PC-9 (cell line): ENCODE data around the gene PTPN23. TPM values are rescaled to one million over a fixed set of nuclear protein-coding genes. Genes with fewer than 3 reads are reported as not detected.
A peak's percentile ranks its signal among the peaks of the same experiment; 100 is the strongest.

ENCODE experiments used
- BruUV-seq: library from RNA; stranded (reverse); fragments of 400-500 nt; replicated peaks from 2 replicates; lab custom pipeline; 2021; lab: Mats Ljungman, UMichigan
- CTCF ChIA-PET: fragments of 300-600 bp; sonication (Branson Sonifier 250); formaldehyde crosslinking; loops from one replicate; lab custom pipeline; 2022; ENCODE audit warnings: antibody characterized with exemption; lab: Charles Lee
- POLR2A ChIA-PET: fragments of 300-600 bp; sonication (Branson Sonifier 250); formaldehyde crosslinking; loops from one replicate; lab custom pipeline; 2022; ENCODE audit warnings: antibody characterized with exemption; ENCODE audit not compliant: unreplicated experiment; lab: Charles Lee
- DNase-seq, 2 experiments: peaks; one replicate each; pipeline versions ENCODE4 v3.0.0 to v3.0.0-alpha.2; 2015 to 2022; ENCODE audit warnings: mixed read lengths in 1 of 2
- H2AFZ ChIP-seq: fragments of 200-600 bp; sonication (generic); 2 replicates; pipeline ENCODE4 v1.8.1; 2017; ENCODE audit warnings: antibody characterized with exemption
- H3F3A ChIP-seq: fragments of 200-600 bp; sonication (generic); 2 replicates; pipeline ENCODE4 v1.8.1; 2017; ENCODE audit warnings: antibody characterized with exemption, mild to moderate bottlenecking, low read depth; ENCODE audit not compliant: insufficient read depth
- H3K27ac ChIP-seq: fragments of 200-600 bp; sonication (generic); 2 replicates; pipeline ENCODE4 v1.6.1; 2016; ENCODE audit warnings: mixed run types
- H3K27me3 ChIP-seq: fragments of 200-600 bp; sonication (generic); 2 replicates; pipeline ENCODE4 v1.6.1; 2016; ENCODE audit warnings: low read depth, mixed run types; ENCODE audit not compliant: insufficient read depth
- H3K36me3 ChIP-seq: fragments of 200-600 bp; sonication (generic); 2 replicates; pipeline ENCODE4 v1.6.1; 2016; ENCODE audit warnings: low read depth, mixed run types
- H3K4me1 ChIP-seq: fragments of 200-600 bp; sonication (generic); replicated peaks from 2 replicates; pipeline ENCODE4 v1.6.1; 2016; ENCODE audit warnings: mixed run types; ENCODE audit not compliant: insufficient read depth
- H3K4me2 ChIP-seq: fragments of 200-600 bp; sonication (generic); 2 replicates; pipeline ENCODE4 v1.6.1; 2017; ENCODE audit warnings: mixed run types
- H3K4me3 ChIP-seq: fragments of 200-600 bp; sonication (generic); 2 replicates; pipeline ENCODE4 v1.6.1; 2016; ENCODE audit warnings: mixed run types
- H3K79me2 ChIP-seq: fragments of 200-600 bp; sonication (generic); 2 replicates; pipeline ENCODE4 v1.6.1; 2017; ENCODE audit warnings: low read depth, mixed run types
- H3K9me2 ChIP-seq: fragments of 200-600 bp; sonication (generic); 2 replicates; pipeline ENCODE4 v1.8.1; 2017; ENCODE audit warnings: mild to moderate bottlenecking; ENCODE audit not compliant: insufficient read depth
- H3K9me3 ChIP-seq: fragments of 200-600 bp; sonication (generic); 2 replicates; pipeline ENCODE4 v1.8.1; 2016; ENCODE audit warnings: low read depth; ENCODE audit not compliant: insufficient read depth
- H4K20me1 ChIP-seq: fragments of 200-600 bp; sonication (generic); 2 replicates; pipeline ENCODE4 v1.8.1; 2017; ENCODE audit not compliant: insufficient read depth
- CTCF ChIP-seq: fragments of 200-600 bp; sonication (generic); conservative IDR thresholded peaks from 2 replicates; pipeline ENCODE4 v1.6.1; 2017; ENCODE audit warnings: mixed run types, antibody characterized with exemption, mild to moderate bottlenecking, moderate library complexity
- EZH2 ChIP-seq: fragments of 200-600 bp; sonication (generic); IDR thresholded peaks from 2 replicates; pipeline ENCODE4 v1.8.0; 2017; ENCODE audit warnings: antibody characterized with exemption, low read depth
- intact Hi-C: fragments of 100-400 bp; cut with micrococcal nuclease; formaldehyde crosslinking; loops from one replicate; pipeline ENCODE4 v1.10.0; 2022; ENCODE audit not compliant: unreplicated experiment
- total RNA-seq: library from RNA; stranded (reverse); gene quantifications from 2 replicates; pipeline ENCODE4 v1.2.3, GENCODE V29; 2021

The PTPN23 gene
- total RNA-seq, 1 experiment from 2014 or later, result 38.9 TPM

GRCh38 chr3:47419083-47420043, 38.5 kb downstream of the PTPN23 start:
- no peaks in the 10 kb centered on the region for H3K4me1 ChIP-seq
- no peak overlapping the region for H3K4me2 ChIP-seq
- no peak for TF ChIP-seq EZH2
- no peak overlapping the region for H3K27ac ChIP-seq
- H3K4me3 ChIP-seq, result no peak overlapping the region
- intact Hi-C loops, result loop anchor here (2.0 to 10.0 kb wide), 2 partner anchors 93 to 735 kb away; partner anchors contain the start of gene ELP6
- H3K79me2 ChIP-seq, result no peaks in the 10 kb centered on the region
- no TSS peak for BruUV-seq
- no peak for DNase-seq
- no peaks in the 10 kb centered on the region for H3K27me3 ChIP-seq
- H3K36me3 ChIP-seq, result no peaks in the 10 kb centered on the region
- peaks cover 8% of the 10 kb centered on the region for H3F3A ChIP-seq
- POLR2A ChIA-PET, result no interaction called here
- peaks cover 3% of the 10 kb centered on the region; the same call in 1 of the 2 replicates for H4K20me1 ChIP-seq
- H3K9me3 ChIP-seq, result no peaks in the 10 kb centered on the region
- no peaks in the 10 kb centered on the region for H3K9me2 ChIP-seq
- CTCF ChIA-PET, result no interaction called here
- no peak overlapping the region for H2AFZ ChIP-seq

GRCh38 chr3:47420044-47420430, 39.2 kb downstream of the PTPN23 start:
- Histone ChIP-seq H3K9me3 (no peaks in the 10 kb centered on the region), H3K27me3 (no peaks in the 10 kb centered on the region), H3F3A (peaks cover 8% of the 10 kb centered on the region), H3K4me1 (no peaks in the 10 kb centered on the region), H3K4me2 (no peak overlapping the region), H3K79me2 (no peaks in the 10 kb centered on the region), H4K20me1 (peaks cover 3% of the 10 kb centered on the region; the same call in 1 of the 2 replicates), H3K4me3 (no peak overlapping the region), H3K36me3 (no peaks in the 10 kb centered on the region), H3K27ac (no peak overlapping the region), H2AFZ (no peak overlapping the region), H3K9me2 (no peaks in the 10 kb centered on the region)
- no TSS peak for BruUV-seq
- intact Hi-C loops, result loop anchor here (2.0 to 10.0 kb wide), 2 partner anchors 93 to 735 kb away; partner anchors contain the start of gene ELP6
- POLR2A ChIA-PET, result no interaction called here
- TF ChIP-seq CTCF (no peak), EZH2 (no peak)
- CTCF ChIA-PET, result no interaction called here
- DNase-seq, result no peak

GRCh38 chr3:47420511-47421484, 40.0 kb downstream of the PTPN23 start:
- Histone ChIP-seq H3K4me1 (no peaks in the 10 kb centered on the region), H2AFZ (no peak overlapping the region), H3K4me2 (no peak overlapping the region), H3F3A (peaks cover 8% of the 10 kb centered on the region), H3K9me3 (no peaks in the 10 kb centered on the region), H3K27ac (no peak overlapping the region), H3K79me2 (no peaks in the 10 kb centered on the region), H3K9me2 (no peaks in the 10 kb centered on the region), H3K36me3 (no peaks in the 10 kb centered on the region), H3K27me3 (no peaks in the 10 kb centered on the region), H4K20me1 (peaks cover 3% of the 10 kb centered on the region; the same call in 1 of the 2 replicates), H3K4me3 (no peak overlapping the region)
- ChIA-PET POLR2A (interaction anchor here (0.6 kb wide), 1 partner anchor 284 kb away, joined by 3 read pairs; no protein-coding TSS in a partner anchor), CTCF (interaction anchor here (0.6 to 1.5 kb wide), 4 partner anchors 55 to 1549 kb away, joined by 3 to 7 read pairs (median 6); partner anchors contain the start of gene SCAP)
- DNase-seq, result peak; percentile 74 to 84
- TF ChIP-seq EZH2, result no peak
- TF ChIP-seq CTCF, result peak; percentile 88
- no TSS peak for BruUV-seq
- intact Hi-C loops, result loop anchor here (1.0 to 10.0 kb wide), 4 partner anchors 56 to 734 kb away; partner anchors contain the start of gene ELP6
